AG04450 (cell line): ENCODE measurements around the gene CASP8AP2. TPM values are rescaled to one million over a fixed set of nuclear protein-coding genes. Genes with fewer than 3 reads are reported as not detected.

ENCODE experiments used
- CTCF ChIA-PET: fragments of 300-600, 350-600 bp; formaldehyde crosslinking; extraction: SDS; loops from one replicate; lab custom pipeline; 2022; ENCODE audit warnings: antibody characterized with exemption, inconsistent platforms; lab: Charles Lee
- POLR2A ChIA-PET: fragments of 350-600 bp; formaldehyde crosslinking; extraction: SDS; loops from one replicate; lab custom pipeline; 2021; ENCODE audit warnings: antibody characterized with exemption, inconsistent platforms; lab: Yijun Ruan, JAX
- DNase-seq: peaks from one replicate; pipeline ENCODE4 v3.0.0-alpha.2; 2011; ENCODE audit warnings: low read depth, low spot score
- H3K27ac ChIP-seq: one replicate; pipeline ENCODE4 v1.5.1; 2012; ENCODE audit warnings: low read depth, low read length, control low read depth
- H3K27me3 ChIP-seq: one replicate; pipeline ENCODE4 v1.6.0; 2012; ENCODE audit warnings: low read length; ENCODE audit not compliant: control insufficient read depth, insufficient read depth
- H3K4me3 ChIP-seq: 2 replicates; pipeline ENCODE4 v1.5.1; 2011; ENCODE audit warnings: mild to moderate bottlenecking, low read depth, low read length, control low read depth
- H3K9me3 ChIP-seq: 2 replicates; pipeline ENCODE4 v1.5.1; 2012; ENCODE audit warnings: low read length; ENCODE audit not compliant: control insufficient read depth, insufficient read depth
- CTCF ChIP-seq: IDR thresholded peaks from 2 replicates; pipeline ENCODE4 v1.5.1; 2011; ENCODE audit warnings: low read depth, low read length, control low read depth, inconsistent platforms
- polyA plus RNA-seq: library from polyadenylated mRNA; depleted of rRNA; stranded (reverse); fragments of >200 nt; gene quantifications from 2 replicates; pipeline ENCODE4 v1.2.3, GENCODE V29; 2011

CASP8AP2 gene
- polyA plus RNA-seq, 1 experiment: 10.8 TPM

- H3K4me3 ChIP-seq: no peak overlapping the region
- CTCF ChIA-PET: no interaction called here
These were observed 42.7 kb upstream of the CASP8AP2 start for GRCh38 chr6:89786970-89787369.

DNA sequence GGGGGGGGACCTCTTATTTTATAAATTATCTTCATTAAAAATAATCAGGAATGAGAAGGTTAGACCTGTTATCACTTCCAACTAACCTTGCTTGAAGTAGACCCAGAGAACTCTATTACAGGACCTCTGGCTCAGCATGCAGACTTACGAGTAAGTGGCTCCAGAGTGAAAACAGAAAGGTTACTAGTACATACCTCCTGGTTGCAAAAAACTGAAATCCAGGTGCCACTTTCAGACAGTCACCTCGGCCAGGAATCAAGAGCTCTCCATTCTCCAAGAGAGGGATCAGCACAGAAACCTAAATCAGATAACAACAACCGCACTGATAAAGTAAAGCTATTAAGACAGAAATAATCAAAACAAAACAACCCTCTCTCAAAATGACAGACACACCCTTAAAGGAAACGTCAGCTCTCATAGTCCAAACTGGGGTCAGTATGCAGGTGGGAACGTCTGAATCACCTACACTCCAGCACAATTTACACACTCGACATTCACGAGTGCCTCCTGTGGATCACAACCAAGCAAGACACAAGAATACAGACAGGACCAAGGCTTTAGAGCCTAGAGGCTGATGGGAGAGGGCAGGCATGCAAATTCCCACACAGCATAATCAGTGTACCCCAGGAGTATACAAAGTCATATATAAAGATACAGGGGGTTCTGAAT lies 41.9 kb upstream of the CASP8AP2 start:
- ChIA-PET POLR2A (no interaction called here), CTCF (interaction anchor here (1.0 kb wide), 1 partner anchor 354 kb away, joined by 3 read pairs; no protein-coding TSS in a partner anchor)
- no peaks in the 10 kb centered on the region for H3K27me3 ChIP-seq
- no peak for DNase-seq
- H3K4me3 ChIP-seq: no peak overlapping the region
- H3K9me3 ChIP-seq: no peaks in the 10 kb centered on the region
- no peak overlapping the region for H3K27ac ChIP-seq
- no peak for TF ChIP-seq CTCF

More at GRCh38 chr6:89786970-89787369, 42.7 kb upstream of the CASP8AP2 start:
- POLR2A ChIA-PET: no interaction called here
- no peak overlapping the region for H3K27ac ChIP-seq
- H3K9me3 ChIP-seq: no peaks in the 10 kb centered on the region
- no peak for DNase-seq
- no peak for TF ChIP-seq CTCF
- H3K27me3 ChIP-seq: no peaks in the 10 kb centered on the region

GRCh38 chr6:89789980-89790379 lies 39.7 kb upstream of the CASP8AP2 start:
- Histone ChIP-seq H3K9me3 (no peaks in the 10 kb centered on the region), H3K27ac (no peak overlapping the region), H3K4me3 (no peak overlapping the region), H3K27me3 (no peaks in the 10 kb centered on the region)
- DNase-seq: no peak
- ChIA-PET CTCF (no interaction called here), POLR2A (no interaction called here)
- no peak for TF ChIP-seq CTCF

DNA sequence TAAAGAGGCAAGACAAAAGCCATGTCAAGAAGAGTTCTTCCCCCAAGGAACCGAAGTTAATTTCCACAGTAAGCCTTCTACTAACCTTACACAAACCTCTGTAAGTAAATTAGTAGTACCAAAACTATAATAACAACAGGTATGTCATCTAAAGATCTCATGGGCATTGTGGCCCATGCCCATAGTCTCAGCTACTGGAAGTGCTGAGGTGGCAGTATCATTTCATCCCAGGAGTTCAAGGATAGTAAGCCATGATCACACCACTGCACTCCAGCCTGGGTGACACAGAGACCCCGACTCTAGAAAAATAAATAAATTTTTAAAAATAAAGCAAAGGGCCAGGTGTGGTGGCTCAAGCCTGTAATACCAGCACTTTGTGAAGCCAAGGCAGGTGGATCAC lies 39.3 kb upstream of the CASP8AP2 start:
- TF ChIP-seq CTCF: no peak
- CTCF ChIA-PET: no interaction called here
- POLR2A ChIA-PET: no interaction called here
- Histone ChIP-seq H3K27ac (no peak overlapping the region), H3K4me3 (no peak overlapping the region), H3K9me3 (no peaks in the 10 kb centered on the region), H3K27me3 (no peaks in the 10 kb centered on the region)
- no peak for DNase-seq

- CTCF ChIA-PET: interaction anchor here (0.6 to 1.2 kb wide), 4 partner anchors 16 to 49 kb away, joined by 3 to 5 read pairs (median 3); no protein-coding TSS in a partner anchor
- Histone ChIP-seq H3K4me3 (no peak overlapping the region), H3K27me3 (no peaks in the 10 kb centered on the region), H3K9me3 (no peaks in the 10 kb centered on the region), H3K27ac (no peak overlapping the region)
- POLR2A ChIA-PET: no interaction called here
- peak; percentile 54 for TF ChIP-seq CTCF
- no peak for DNase-seq
These were observed 36.8 kb upstream of the CASP8AP2 start for GRCh38 chr6:89792881-89793280.
